ENCODE data around the gene RBFA. TPM values are rescaled to one million over a fixed set of nuclear protein-coding genes. Genes with fewer than 3 reads are reported as not detected.

The RBFA gene
- total RNA-seq, 1 experiment from 2014 or later = 45.3 TPM

- no peak for TF ChIP-seq REST (IDR thresholded peaks at IDR 0.05; ENCODE audit: low read depth)
- no peak for TF ChIP-seq MAX (IDR thresholded peaks at IDR 0.05)
- TF ChIP-seq POLR2AphosphoS5 (IDR thresholded peaks at IDR 0.05; ENCODE audit: low read depth, low read length) = no peak
Observed at GRCh38 chr18:80065705-80066104, 31.5 kb downstream of the RBFA start (continued).

GRCh38 chr18:80067321-80067720, 33.1 kb downstream of the RBFA start:
- H3K4me3 ChIP-seq (replicated peaks in 1 of 2; ENCODE audit: low read depth in 1 of 2, low read length in 2 of 2) = no peak overlapping the region
- H3K79me2 ChIP-seq (ENCODE audit: insufficient read depth, low read length) = no peaks in the 10 kb centered on the region
- H3K4me2 ChIP-seq (ENCODE audit: low read length) = no peak overlapping the region
- no peaks in the 10 kb centered on the region for H3K27me3 ChIP-seq (ENCODE audit: insufficient read depth, low read length)
- H2AFZ ChIP-seq (ENCODE audit: low read depth, low read length, poor library complexity, severe bottlenecking) = no peak overlapping the region
- no peaks in the 10 kb centered on the region for H3K36me3 ChIP-seq (ENCODE audit: control insufficient read depth in 1 of 2, insufficient read depth in 2 of 2, low read length in 2 of 2)
- H3K4me1 ChIP-seq (ENCODE audit: control insufficient read depth in 1 of 2, insufficient read depth in 2 of 2, low read length in 2 of 2) = no peaks in the 10 kb centered on the region
- ChIA-PET RAD21 (ENCODE audit: low non-redundant PET in 1 of 2, low total read pairs in 2 of 2, uncharacterized antibody in 2 of 2, unreplicated experiment in 2 of 2) (no interaction called here), CTCF (no interaction called here), POLR2A (no interaction called here)
- intact Hi-C loops (cut with micrococcal nuclease) = no loop called here
- H3K9ac ChIP-seq (ENCODE audit: low read length) = no peak overlapping the region
- H3K27ac ChIP-seq (ENCODE audit: low read depth, low read length) = no peak overlapping the region
- no peak for ATAC-seq
- no peaks in the 10 kb centered on the region for H3K9me3 ChIP-seq (ENCODE audit: control insufficient read depth in 1 of 2, insufficient read depth in 1 of 2, low read depth in 1 of 2, low read length in 2 of 2)
- H4K20me1 ChIP-seq (ENCODE audit: insufficient read depth) = no peaks in the 10 kb centered on the region
- H3K9me2 ChIP-seq (ENCODE audit: insufficient read depth) = no peaks in the 10 kb centered on the region
- TF ChIP-seq ZFX (IDR thresholded peaks at IDR 0.05) (no peak), YY1 (IDR thresholded peaks at IDR 0.05; ENCODE audit: extremely low read depth, insufficient replicate concordance, low read depth, low read length) (no peak)
- BruUV-seq (replicated peaks) = no TSS peak
- DNase-seq (ENCODE audit: low read depth, low spot score) = no peak

Measured in HCT116 (cell line).